ENCODE data around the gene ASB2.

ASB2 gene

GRCh38 chr14:93999573-93999972, 23.2 kb upstream of the ASB2 start:
- Histone ChIP-seq H3K9me3 (ENCODE audit: control insufficient read depth, insufficient read depth, low read length) (no peaks in the 10 kb centered on the region), H3F3A (ENCODE audit: control insufficient read depth, insufficient read depth) (no peaks in the 10 kb centered on the region), H3K4me1 (ENCODE audit: control insufficient read depth, low read length) (peaks cover 8% of the 10 kb centered on the region), H3K4me3 (ENCODE audit: low read length) (no peak overlapping the region), H3K4me2 (ENCODE audit: low read length) (no peak overlapping the region), H3K27me3 (ENCODE audit: control insufficient read depth, low read length) (peaks cover 3% of the 10 kb centered on the region; the same call in 1 of the 2 replicates), H3K79me2 (ENCODE audit: control insufficient read depth, low read length) (no peaks in the 10 kb centered on the region), H3K36me3 (ENCODE audit: control insufficient read depth, low read length) (no peaks in the 10 kb centered on the region), H3K9me2 (replicated peaks; ENCODE audit: control insufficient read depth, low read length) (no peaks in the 10 kb centered on the region), H4K20me1 (ENCODE audit: control insufficient read depth, insufficient read depth, low read depth, low read length) (no peaks in the 10 kb centered on the region), H3K27ac (ENCODE audit: low read depth, low read length) (no peak overlapping the region)
- no peak for TF ChIP-seq EZH2phosphoT487 (IDR thresholded peaks at IDR 0.05; ENCODE audit: borderline replicate concordance, low read length)
- TF ChIP-seq, protein P1, sequence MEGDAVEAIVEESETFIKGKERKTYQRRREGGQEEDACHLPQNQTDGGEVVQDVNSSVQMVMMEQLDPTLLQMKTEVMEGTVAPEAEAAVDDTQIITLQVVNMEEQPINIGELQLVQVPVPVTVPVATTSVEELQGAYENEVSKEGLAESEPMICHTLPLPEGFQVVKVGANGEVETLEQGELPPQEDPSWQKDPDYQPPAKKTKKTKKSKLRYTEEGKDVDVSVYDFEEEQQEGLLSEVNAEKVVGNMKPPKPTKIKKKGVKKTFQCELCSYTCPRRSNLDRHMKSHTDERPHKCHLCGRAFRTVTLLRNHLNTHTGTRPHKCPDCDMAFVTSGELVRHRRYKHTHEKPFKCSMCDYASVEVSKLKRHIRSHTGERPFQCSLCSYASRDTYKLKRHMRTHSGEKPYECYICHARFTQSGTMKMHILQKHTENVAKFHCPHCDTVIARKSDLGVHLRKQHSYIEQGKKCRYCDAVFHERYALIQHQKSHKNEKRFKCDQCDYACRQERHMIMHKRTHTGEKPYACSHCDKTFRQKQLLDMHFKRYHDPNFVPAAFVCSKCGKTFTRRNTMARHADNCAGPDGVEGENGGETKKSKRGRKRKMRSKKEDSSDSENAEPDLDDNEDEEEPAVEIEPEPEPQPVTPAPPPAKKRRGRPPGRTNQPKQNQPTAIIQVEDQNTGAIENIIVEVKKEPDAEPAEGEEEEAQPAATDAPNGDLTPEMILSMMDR (IDR thresholded peaks at IDR 0.05; ENCODE audit: low read depth, low read length, poor library complexity, severe bottlenecking) = no peak

DNA sequence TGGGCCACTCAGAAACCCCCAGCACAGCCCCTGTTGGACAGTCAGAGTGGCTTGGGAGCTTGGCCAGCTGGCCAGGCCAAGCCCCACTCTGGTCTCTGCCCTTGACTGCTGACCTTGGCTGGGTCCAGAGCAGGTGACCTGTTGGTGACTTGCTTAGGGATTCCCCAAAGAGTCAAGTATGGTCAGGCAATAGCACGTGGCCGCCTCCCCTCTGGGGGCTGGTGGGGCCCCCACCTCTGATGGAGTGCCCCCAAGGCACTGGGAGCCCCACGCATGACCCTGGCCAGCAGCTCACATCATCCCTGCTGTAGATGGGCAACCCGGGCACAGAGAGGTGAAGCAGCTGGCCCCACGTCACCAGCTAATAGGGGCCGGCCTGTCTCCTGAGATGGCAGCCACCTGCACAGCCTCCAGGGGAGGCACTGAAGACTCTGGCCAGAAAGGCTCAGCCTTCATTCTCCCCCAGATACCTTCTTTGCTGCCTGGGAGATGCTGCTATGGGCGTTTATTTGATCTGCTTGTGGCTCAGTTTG, 22.6 kb upstream of the ASB2 start:
- Histone ChIP-seq H3K9me3 (ENCODE audit: control insufficient read depth, insufficient read depth, low read length) (no peaks in the 10 kb centered on the region), H3K4me2 (ENCODE audit: low read length) (no peak overlapping the region), H3K79me2 (ENCODE audit: control insufficient read depth, low read length) (no peaks in the 10 kb centered on the region), H3K36me3 (ENCODE audit: control insufficient read depth, low read length) (no peaks in the 10 kb centered on the region), H3K4me3 (ENCODE audit: low read length) (no peak overlapping the region), H4K20me1 (ENCODE audit: control insufficient read depth, insufficient read depth, low read depth, low read length) (no peaks in the 10 kb centered on the region), H3K4me1 (ENCODE audit: control insufficient read depth, low read length) (peaks cover 8% of the 10 kb centered on the region), H3K9me2 (replicated peaks; ENCODE audit: control insufficient read depth, low read length) (no peaks in the 10 kb centered on the region), H3F3A (ENCODE audit: control insufficient read depth, insufficient read depth) (no peaks in the 10 kb centered on the region), H3K27ac (ENCODE audit: low read depth, low read length) (no peak overlapping the region), H3K27me3 (ENCODE audit: control insufficient read depth, low read length) (peaks cover 3% of the 10 kb centered on the region; the same call in 1 of the 2 replicates)
- TF ChIP-seq EZH2phosphoT487 (IDR thresholded peaks at IDR 0.05; ENCODE audit: borderline replicate concordance, low read length) = no peak
- TF ChIP-seq, protein P1 (IDR thresholded peaks at IDR 0.05; ENCODE audit: low read depth, low read length, poor library complexity, severe bottlenecking) = no peak

- Histone ChIP-seq H3K27me3 (ENCODE audit: control insufficient read depth, low read length) (0 out of 2 replicates have a peak, but pooled peaks cover 3% of the 10 kb centered on the region), H3K27ac (ENCODE audit: low read depth, low read length) (no peak overlapping the region), H3F3A (ENCODE audit: control insufficient read depth, insufficient read depth) (no peaks in the 10 kb centered on the region), H3K9me2 (replicated peaks; ENCODE audit: control insufficient read depth, low read length) (no peaks in the 10 kb centered on the region), H3K4me2 (ENCODE audit: low read length) (no peak overlapping the region), H4K20me1 (ENCODE audit: control insufficient read depth, insufficient read depth, low read depth, low read length) (no peaks in the 10 kb centered on the region), H3K9me3 (ENCODE audit: control insufficient read depth, insufficient read depth, low read length) (no peaks in the 10 kb centered on the region), H3K4me1 (ENCODE audit: control insufficient read depth, low read length) (peaks cover 8% of the 10 kb centered on the region), H3K4me3 (ENCODE audit: low read length) (no peak overlapping the region), H3K79me2 (ENCODE audit: control insufficient read depth, low read length) (no peaks in the 10 kb centered on the region), H3K36me3 (ENCODE audit: control insufficient read depth, low read length) (no peaks in the 10 kb centered on the region)
- no peak for TF ChIP-seq EZH2phosphoT487 (IDR thresholded peaks at IDR 0.05; ENCODE audit: borderline replicate concordance, low read length)
- TF ChIP-seq, protein P1 (IDR thresholded peaks at IDR 0.05; ENCODE audit: low read depth, low read length, poor library complexity, severe bottlenecking) = no peak
These were observed 21.8 kb upstream of the ASB2 start for GRCh38 chr14:93997916-93998870.

Data from DOHH2 (cell line).